Colonic mucosa (tissue), 4 donors: Measurements from ENCODE around the gene CNDP1. TPM values are rescaled to one million over a fixed set of nuclear protein-coding genes. Genes with fewer than 3 reads are reported as not detected.
"Not testable (repeated sequence)": the region's sequence is repeated elsewhere in the genome, so short reads cannot be mapped to it uniquely, and the experiment has no call there.

Source experiments
- DNase-seq: peaks from one replicate; pipeline ENCODE4 v3.0.0-alpha.2; 2020
- H3K27ac ChIP-seq: fragments of 200-600 bp; one replicate; pipeline ENCODE4 v1.8.0; 2021
- H3K27me3 ChIP-seq: fragments of 200-600 bp; one replicate; pipeline ENCODE4 v1.8.0; 2021
- H3K36me3 ChIP-seq: fragments of 200-600 bp; one replicate; pipeline ENCODE4 v1.8.0; 2021
- H3K4me1 ChIP-seq: fragments of 200-600 bp; one replicate; pipeline ENCODE4 v1.8.0; 2021; ENCODE audit warnings: mild to moderate bottlenecking
- H3K4me3 ChIP-seq: fragments of 200-600 bp; one replicate; pipeline ENCODE4 v1.8.0; 2021
- H3K9ac ChIP-seq, 2 donors: one replicate each; pipeline ENCODE4 v1.7.0; 2013; ENCODE audit warnings: control low read depth in 2 of 2, low read depth in 2 of 2, low read length in 2 of 2
- H3K9me3 ChIP-seq: fragments of 200-600 bp; one replicate; pipeline ENCODE4 v1.8.0; 2021
- CTCF ChIP-seq: fragments of 200-600 bp; IDR thresholded peaks from one replicate; pipeline ENCODE4 v1.8.0; 2022; ENCODE audit warnings: antibody characterized with exemption, mild to moderate bottlenecking
- intact Hi-C: fragments of 100-400 bp; cut with DNase I; formaldehyde crosslinking; loops from one replicate; pipeline ENCODE4 v1.14.1; 2022
- total RNA-seq, 2 donors: library from RNA; stranded (reverse); fragmentation: NEBNext Ultra II Directional in 1 of 2; extraction: Animal tissue kit (Norgen Biotek cat#: 25700) in 1 of 2; gene quantifications; one replicate each; pipeline ENCODE4 v1.2.1, GENCODE V29; 2021
- donor health status: healthy.
- donor health status: DM: no; HTN: no; CAD: no.
- donor health status: DM: no; HTN: no; CAD: no.

Gene CNDP1
- total RNA-seq, 2 donors from 2014 or later: 0.10 TPM; not detected in 1

DNA sequence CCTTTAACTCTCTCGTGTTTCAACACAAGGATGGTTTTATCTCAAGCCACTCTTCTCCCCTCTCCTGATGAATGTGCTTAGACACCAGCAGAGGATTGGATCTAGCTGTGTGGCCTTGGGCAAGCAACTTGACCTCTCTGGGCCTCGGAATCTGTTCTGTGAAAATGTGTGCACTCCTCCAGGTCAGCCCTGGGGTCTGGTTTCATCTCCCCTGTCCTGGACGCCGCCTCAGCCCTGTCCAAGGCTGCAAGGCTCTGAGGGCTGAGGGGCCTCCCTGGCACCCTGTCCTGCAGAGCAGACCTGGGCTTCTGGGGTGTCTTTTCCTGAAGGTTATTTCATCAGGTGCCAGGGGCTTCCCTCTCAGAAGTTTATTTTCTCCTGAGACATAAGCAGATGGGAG lies 28.5 kb downstream of the CNDP1 start:
- H3K4me3 ChIP-seq: no peak overlapping the region
- no peaks in the 10 kb centered on the region for H3K36me3 ChIP-seq
- TF ChIP-seq CTCF: no peak
- H3K27me3 ChIP-seq: no peaks in the 10 kb centered on the region
- intact Hi-C loops: no loop called here
- no peak for DNase-seq
- no peaks in the 10 kb centered on the region for H3K4me1 ChIP-seq
- H3K9me3 ChIP-seq: no peaks in the 10 kb centered on the region
- no peak overlapping the region for H3K9ac ChIP-seq
- no peak overlapping the region for H3K27ac ChIP-seq

DNA sequence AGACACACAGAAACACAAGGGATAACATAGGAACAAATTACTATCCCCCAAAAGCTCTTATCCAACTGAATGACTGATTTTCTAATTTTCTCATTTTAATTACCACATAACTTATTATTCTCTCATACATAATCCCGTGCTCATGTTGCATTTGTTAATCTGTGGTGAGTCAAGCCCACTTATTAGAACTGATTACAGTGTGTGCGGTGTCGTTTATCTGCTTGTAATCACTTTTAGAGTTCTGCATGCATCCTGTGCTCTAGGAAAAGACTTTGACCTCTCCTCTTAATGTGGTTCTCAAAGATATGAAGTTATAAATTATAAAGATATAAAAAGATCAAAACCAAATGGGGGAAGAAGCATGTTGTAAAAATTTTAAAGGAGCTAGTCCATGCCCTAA lies 29.7 kb downstream of the CNDP1 start:
- Histone ChIP-seq H3K4me3 (no peak overlapping the region), H3K27ac (no peak overlapping the region), H3K9ac (no peak overlapping the region), H3K4me1 (no peaks in the 10 kb centered on the region), H3K27me3 (no peaks in the 10 kb centered on the region), H3K9me3 (no peaks in the 10 kb centered on the region), H3K36me3 (no peaks in the 10 kb centered on the region)
- DNase-seq: no peak
- intact Hi-C loops: no loop called here
- no peak for TF ChIP-seq CTCF

DNA sequence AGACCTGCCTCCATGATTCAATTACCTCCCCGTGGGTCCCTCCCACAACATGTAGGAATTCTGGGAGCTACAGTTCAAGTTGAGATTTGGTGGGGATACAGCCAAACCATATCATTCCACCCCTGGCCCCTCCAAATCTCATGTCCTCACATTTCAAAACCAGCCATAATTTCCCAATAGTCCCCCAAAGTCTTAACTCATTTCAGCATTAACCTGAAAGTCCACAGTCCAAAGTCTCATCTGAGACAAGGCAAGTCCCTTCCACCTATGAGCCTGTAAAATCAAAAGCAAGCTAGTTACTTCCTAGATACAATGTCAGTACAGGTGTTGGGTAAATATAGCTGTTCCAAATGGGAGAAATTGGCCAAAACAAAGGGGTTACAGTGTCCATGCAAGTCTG lies 30.9 kb downstream of the CNDP1 start:
- H3K4me1 ChIP-seq, DNase-seq, H3K36me3 ChIP-seq, H3K9ac ChIP-seq, H3K9me3 ChIP-seq, H3K27ac ChIP-seq, H3K27me3 ChIP-seq, intact Hi-C loops, H3K4me3 ChIP-seq: not testable (repeated sequence)

DNA sequence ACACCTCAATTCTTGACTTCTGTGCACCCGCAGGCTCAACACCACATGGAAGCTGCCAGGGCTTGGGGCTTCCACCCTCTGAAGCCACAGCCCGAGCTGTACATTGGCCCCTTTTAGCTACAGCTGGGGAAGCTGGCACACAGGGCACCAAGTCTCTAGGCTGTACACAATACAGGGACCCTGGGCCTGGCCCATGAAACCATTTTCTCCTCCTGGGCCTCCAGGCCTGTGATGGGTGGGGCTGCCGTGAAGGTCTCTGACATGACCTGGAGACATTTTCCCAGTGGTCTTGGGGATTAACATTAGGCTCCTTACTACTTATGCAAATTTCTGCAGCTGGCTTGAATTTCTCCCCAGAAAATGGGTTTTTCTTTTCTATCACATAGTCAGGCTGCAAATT lies 31.7 kb downstream of the CNDP1 start:
- DNase-seq, H3K4me3 ChIP-seq, intact Hi-C loops, H3K36me3 ChIP-seq, H3K27me3 ChIP-seq, H3K9me3 ChIP-seq, H3K9ac ChIP-seq, H3K4me1 ChIP-seq, H3K27ac ChIP-seq: not testable (repeated sequence)

GRCh38 chr18:74567822-74568221 lies 33.5 kb downstream of the CNDP1 start:
- intact Hi-C loops: no loop called here
- no peak for DNase-seq
- Histone ChIP-seq H3K4me1 (no peaks in the 10 kb centered on the region), H3K36me3 (no peaks in the 10 kb centered on the region), H3K9me3 (no peaks in the 10 kb centered on the region), H3K27me3 (no peaks in the 10 kb centered on the region), H3K27ac (no peak overlapping the region), H3K9ac (no peak overlapping the region), H3K4me3 (no peak overlapping the region)
- no peak for TF ChIP-seq CTCF

DNA sequence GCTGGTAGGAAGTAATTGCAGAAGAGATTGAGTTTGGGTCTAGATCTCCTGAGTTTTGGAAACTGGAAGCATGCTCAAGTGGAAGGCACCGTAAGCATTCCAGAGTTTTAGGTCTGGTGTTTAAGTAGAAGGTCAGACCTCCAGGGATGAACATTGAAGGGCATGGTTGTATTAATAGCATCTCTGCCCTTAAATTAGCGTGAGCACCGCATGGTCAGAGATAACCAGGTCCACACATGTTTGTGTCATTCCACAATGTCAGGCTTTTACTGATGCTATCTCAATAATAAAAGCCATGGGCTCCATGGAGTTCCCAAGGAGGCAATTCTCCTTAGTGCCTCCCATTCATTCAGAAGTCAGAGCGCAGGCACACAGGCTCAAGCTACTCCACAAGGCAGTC lies 35.1 kb downstream of the CNDP1 start:
- Histone ChIP-seq H3K27ac (no peak overlapping the region), H3K4me1 (no peaks in the 10 kb centered on the region), H3K36me3 (no peaks in the 10 kb centered on the region), H3K27me3 (no peaks in the 10 kb centered on the region), H3K9me3 (no peaks in the 10 kb centered on the region), H3K4me3 (no peak overlapping the region), H3K9ac (no peak overlapping the region)
- DNase-seq: no peak
- no peak for TF ChIP-seq CTCF
- intact Hi-C loops: no loop called here

GRCh38 chr18:74570266-74570665 lies 36.0 kb downstream of the CNDP1 start:
- H3K27me3 ChIP-seq: no peaks in the 10 kb centered on the region
- H3K27ac ChIP-seq: no peak overlapping the region
- intact Hi-C loops: no loop called here
- no peaks in the 10 kb centered on the region for H3K36me3 ChIP-seq
- no peak for TF ChIP-seq CTCF
- no peak for DNase-seq
- H3K4me1 ChIP-seq: no peaks in the 10 kb centered on the region
- H3K9ac ChIP-seq: no peak overlapping the region
- H3K9me3 ChIP-seq: no peaks in the 10 kb centered on the region
- no peak overlapping the region for H3K4me3 ChIP-seq
